Measurements from ENCODE around the gene RALGAPA1. TPM values are rescaled to one million over a fixed set of nuclear protein-coding genes. Genes with fewer than 3 reads are reported as not detected.
"Not testable (repeated sequence)": the region's sequence is repeated elsewhere in the genome, so short reads cannot be mapped to it uniquely, and the experiment has no call there.

Gene RALGAPA1
- total RNA-seq, 1 donor from 2014 or later: 19.5 TPM

GRCh38 chr14:35826952-35827416 is 17.9 kb upstream of the RALGAPA1 start:
- no peak for DNase-seq (ENCODE audit: low read depth)
- peak overlapping the region; percentile 94 for H3K4me3 ChIP-seq (ENCODE audit: low read depth, low read length)
- TF ChIP-seq CTCF (conservative IDR thresholded peaks at IDR 0.05; ENCODE audit: low read depth, low read length): no peak

- DNase-seq (ENCODE audit: low read depth): peak; percentile 81
- no peak for TF ChIP-seq CTCF (conservative IDR thresholded peaks at IDR 0.05; ENCODE audit: low read depth, low read length)
- peak within 1 kb of the TSS; percentile 94 for H3K4me3 ChIP-seq (ENCODE audit: low read depth, low read length)
Observed at GRCh38 chr14:35826218-35826951, 17.3 kb upstream of the RALGAPA1 start, which contains the start of gene BRMS1L. TSS of gene BRMS1L (plus strand) at chr14:35826338. CDS start at chr14:35826517, 179 bp downstream.

- DNase-seq (ENCODE audit: low read depth): no peak
- TF ChIP-seq CTCF (conservative IDR thresholded peaks at IDR 0.05; ENCODE audit: low read depth, low read length): no peak
- peak overlapping the region; percentile 94 for H3K4me3 ChIP-seq (ENCODE audit: low read depth, low read length)
Observed at GRCh38 chr14:35825968-35826217, 16.8 kb upstream of the RALGAPA1 start.

GRCh38 chr14:35824446-35825165 is 15.5 kb upstream of the RALGAPA1 start:
- not testable (repeated sequence) for H3K4me3 ChIP-seq (ENCODE audit: low read depth, low read length); DNase-seq (ENCODE audit: low read depth)

- no peak overlapping the region for H3K4me3 ChIP-seq (ENCODE audit: low read depth, low read length)
- no peak for DNase-seq (ENCODE audit: low read depth)
- no peak for TF ChIP-seq CTCF (conservative IDR thresholded peaks at IDR 0.05; ENCODE audit: low read depth, low read length)
Observed at GRCh38 chr14:35822501-35822900, 13.4 kb upstream of the RALGAPA1 start.

- DNase-seq (ENCODE audit: low read depth): no peak
- TF ChIP-seq CTCF (conservative IDR thresholded peaks at IDR 0.05; ENCODE audit: low read depth, low read length): peak; percentile 94
- H3K4me3 ChIP-seq (ENCODE audit: low read depth, low read length): no peak overlapping the region
Observed at GRCh38 chr14:35821564-35822411, 12.7 kb upstream of the RALGAPA1 start.
